SKM-1 treated with dmso at 0.1 percent for 144 hours (cell line): ENCODE data around the gene TSPAN9.

ENCODE experiments used
- DNase-seq: peaks from one replicate; lab custom pipeline; 2025; ENCODE audit not compliant: unreplicated experiment; lab: John Stamatoyannopoulos, UW

TSPAN9 gene

DNA sequence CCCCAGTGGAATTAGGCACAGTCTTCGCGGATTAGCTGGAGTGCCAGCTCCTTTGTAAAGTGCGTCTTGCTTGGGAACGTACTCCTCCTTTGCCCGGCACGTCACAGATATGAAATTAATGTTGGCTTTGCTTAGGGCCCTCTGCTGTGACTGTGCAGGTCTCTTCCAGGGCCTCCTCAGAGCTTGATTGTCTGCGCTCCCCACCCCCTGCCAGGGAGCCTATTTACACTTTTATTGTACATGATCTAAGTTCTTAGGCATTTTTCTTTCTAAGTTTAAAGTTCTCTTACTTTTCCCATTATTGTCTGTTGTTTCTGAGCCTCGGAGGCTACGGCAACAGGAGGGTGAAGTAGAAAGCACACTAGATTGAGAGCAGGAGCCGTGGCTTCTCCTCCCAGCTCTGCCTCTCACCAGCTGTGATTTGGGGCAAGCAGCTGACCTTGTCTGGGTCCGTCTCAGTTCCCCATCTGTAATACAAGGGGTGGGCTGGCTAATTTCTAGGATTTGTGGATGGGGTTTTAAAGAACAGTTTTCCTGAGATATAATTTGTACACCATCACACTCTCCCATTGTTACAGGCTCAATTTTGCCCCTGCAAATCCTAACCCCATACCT, 81.8 kb downstream of the TSPAN9 start:
- DNase-seq, result no peak

DNA sequence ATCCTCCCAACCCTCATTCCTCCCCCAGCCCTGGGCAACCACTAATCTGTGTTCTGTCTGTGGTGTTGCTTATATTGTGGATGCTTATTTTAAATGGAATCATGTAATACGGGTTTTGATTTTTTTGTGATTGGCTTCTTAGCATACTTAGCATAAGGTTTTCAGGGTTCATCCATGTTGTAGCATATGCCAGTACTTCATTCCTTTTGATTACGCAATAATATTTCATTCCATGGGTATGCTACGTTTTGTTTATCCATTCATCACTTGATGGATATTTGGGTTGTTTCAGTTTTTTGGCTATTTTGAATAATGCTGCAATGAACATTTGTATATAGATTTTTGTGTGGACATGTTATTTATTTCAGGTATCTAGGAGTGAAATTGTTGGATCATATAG, 82.9 kb downstream of the TSPAN9 start:
- no peak for DNase-seq

DNA sequence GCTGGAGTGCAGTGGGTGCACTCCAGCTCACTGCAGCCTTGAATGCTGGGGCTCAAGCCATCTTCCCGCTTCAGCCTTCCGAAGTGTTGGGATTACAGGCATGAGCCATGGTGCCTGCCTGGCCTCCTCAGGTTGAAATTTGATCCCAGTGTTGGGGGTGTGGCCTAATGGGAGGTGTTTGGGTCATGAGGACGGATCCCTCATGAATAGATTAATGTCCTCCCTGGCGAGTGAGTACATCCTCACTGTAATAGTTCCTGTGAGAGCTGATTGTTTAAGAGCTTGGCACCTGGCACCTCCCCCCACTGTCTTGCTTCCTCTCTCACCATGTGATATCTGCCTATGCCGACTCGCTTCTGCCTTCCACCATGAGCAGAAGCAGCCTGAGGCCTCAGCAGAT, 84.7 kb downstream of the TSPAN9 start:
- DNase-seq, result no peak

- no peak for DNase-seq
These were observed 87.4 kb downstream of the TSPAN9 start for GRCh38 chr12:3164454-3165077.

GRCh38 chr12:3165078-3165980, 88.2 kb downstream of the TSPAN9 start:
- no peak for DNase-seq

DNA sequence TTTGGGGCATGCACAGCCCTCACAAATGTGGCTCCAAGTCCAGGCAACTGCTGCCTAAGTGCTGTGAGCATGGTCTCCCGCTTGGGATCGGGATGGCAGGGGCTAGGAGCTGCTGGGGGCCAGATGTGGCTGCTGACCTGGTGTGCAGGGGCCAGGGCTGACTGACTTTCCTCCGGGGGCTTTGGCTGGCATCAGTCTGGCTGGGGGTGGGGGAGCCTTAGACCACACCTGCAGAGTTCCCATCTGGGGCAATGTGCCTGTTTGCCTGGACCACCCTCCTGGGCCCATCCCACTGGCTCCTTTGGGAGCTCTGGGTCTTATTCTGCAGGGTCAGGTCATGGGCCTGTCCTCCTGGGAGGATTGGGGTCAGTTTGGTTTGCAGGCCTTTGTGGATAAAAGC, 90.5 kb downstream of the TSPAN9 start:
- DNase-seq, result no peak

GRCh38 chr12:3168223-3169221, 91.3 kb downstream of the TSPAN9 start:
- no peak for DNase-seq

GRCh38 chr12:3170423-3171194, 93.4 kb downstream of the TSPAN9 start:
- DNase-seq, result no peak

DNA sequence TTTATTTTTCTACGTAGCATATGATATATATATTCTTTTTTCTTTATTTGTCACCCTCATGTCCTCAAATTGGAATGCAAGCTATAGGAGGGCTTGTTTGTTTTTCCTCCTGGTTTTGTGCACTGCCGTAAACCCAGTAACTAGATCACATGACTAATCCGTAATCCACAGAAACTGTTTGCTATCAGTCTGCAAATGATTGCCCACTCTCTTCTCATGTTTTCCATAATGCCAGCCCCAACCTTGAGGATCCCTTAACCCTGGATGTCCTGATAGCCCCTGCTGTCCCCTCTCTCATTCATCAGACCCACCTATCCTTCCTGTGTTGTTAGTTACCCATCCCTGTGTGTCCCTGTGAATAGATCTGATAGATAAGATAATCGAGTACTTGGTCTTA, 94.0 kb downstream of the TSPAN9 start:
- no peak for DNase-seq

- no peak for DNase-seq
These were observed 95.2 kb downstream of the TSPAN9 start for GRCh38 chr12:3172124-3173007.

- no peak for DNase-seq
These were observed 95.9 kb downstream of the TSPAN9 start for GRCh38 chr12:3173008-3173553.

DNA sequence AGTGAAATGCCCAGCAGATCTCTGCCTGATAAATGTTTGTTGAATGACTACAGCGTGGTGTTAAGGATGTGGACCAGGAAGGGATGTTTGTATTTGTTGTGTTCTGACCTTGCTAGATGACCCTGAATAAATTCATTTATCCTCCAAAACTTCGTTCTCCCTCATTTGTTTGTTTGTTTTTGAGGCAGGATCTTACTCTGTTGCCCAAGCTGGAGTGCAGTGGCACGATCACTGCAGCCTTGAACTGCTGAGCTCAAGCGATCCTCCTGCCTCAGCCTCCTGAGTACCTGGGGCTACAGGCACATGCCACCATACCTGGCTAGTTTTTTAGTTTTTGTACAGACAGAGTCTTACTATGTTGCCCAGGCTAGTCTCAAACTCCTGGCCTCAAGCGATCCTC, 96.7 kb downstream of the TSPAN9 start:
- no peak for DNase-seq

- DNase-seq, result no peak
These were observed 98.1 kb downstream of the TSPAN9 start for GRCh38 chr12:3175238-3175637.

DNA sequence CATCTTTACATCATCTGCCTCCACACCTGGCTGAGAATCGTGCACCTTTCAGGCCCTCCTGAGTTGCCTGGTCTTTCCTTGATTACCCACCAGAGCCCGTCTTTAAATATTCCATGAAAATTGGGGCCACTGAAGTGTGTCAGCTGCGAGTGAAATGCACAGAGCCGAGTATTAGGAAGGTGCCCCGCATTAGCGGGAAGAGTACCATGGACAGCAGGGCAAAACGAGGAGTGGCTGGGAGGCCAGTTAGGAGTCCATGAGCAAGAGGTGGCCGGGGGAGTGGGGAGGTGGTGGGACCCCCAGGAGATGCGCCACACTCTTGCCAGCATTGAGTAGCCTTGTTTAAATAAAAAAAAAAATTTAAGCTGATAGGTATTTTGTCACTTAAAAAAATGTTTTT, 99.6 kb downstream of the TSPAN9 start:
- no peak for DNase-seq

- no peak for DNase-seq
These were observed 100.7 kb downstream of the TSPAN9 start for GRCh38 chr12:3177778-3178425.

- no peak for DNase-seq
These were observed 101.6 kb downstream of the TSPAN9 start for GRCh38 chr12:3178671-3179313.

- DNase-seq, result no peak
These were observed 102.6 kb downstream of the TSPAN9 start for GRCh38 chr12:3179731-3180130.

GRCh38 chr12:3182426-3182825, 105.2 kb downstream of the TSPAN9 start:
- no peak for DNase-seq
